Measurements from ENCODE around the gene IL3.
"Not testable (repeated sequence)": the region's sequence is repeated elsewhere in the genome, so short reads cannot be mapped to it uniquely, and the experiment has no call there.

IL3 gene

DNA sequence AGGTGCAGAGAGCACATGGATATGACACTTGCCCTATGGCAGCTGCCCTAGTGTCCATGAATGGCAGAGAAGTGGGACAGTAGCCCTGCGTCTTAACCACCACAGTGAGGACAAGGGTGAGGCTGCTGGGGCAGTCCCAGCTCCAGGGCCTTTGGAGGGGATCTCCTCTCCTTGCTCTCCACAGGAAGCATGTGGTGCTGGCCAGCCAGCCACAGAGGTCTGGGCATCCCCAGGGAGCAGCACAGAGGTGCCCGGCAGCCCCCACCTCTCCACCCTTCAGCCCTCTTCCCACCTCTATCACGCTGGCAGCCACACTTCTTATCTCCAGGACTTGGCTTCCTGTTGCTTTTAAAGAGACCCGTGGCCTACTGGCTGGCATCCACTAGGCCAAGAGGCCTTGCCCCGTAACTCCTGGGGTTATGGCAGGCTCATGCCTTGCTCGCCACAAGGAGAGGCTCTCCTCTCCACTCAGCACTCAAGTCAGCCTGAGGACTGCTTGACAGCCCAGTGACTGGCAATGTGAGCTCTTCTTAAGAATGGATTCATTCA is 35.0 kb downstream of the IL3 start:
- DNase-seq = no peak

DNA sequence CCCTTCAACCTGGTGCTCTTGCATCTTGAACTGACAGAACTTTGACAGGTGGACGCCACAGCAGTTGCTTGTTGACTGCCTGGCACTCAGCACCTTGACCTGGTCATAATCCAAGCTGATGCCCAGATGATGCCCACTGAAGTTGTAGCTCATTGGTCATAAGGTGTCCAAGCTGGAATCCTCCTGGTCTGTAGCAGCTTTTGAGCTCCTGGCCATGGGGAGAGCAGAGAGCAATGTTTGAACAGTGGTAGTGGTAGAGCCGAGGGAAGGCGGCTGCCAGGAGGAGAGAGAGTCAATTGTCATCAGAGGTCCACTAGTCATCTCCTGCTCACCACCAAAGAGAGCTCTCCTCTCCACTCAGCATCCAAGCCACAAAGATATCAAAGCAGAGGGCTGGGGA is 36.4 kb downstream of the IL3 start:
- DNase-seq = no peak

DNA sequence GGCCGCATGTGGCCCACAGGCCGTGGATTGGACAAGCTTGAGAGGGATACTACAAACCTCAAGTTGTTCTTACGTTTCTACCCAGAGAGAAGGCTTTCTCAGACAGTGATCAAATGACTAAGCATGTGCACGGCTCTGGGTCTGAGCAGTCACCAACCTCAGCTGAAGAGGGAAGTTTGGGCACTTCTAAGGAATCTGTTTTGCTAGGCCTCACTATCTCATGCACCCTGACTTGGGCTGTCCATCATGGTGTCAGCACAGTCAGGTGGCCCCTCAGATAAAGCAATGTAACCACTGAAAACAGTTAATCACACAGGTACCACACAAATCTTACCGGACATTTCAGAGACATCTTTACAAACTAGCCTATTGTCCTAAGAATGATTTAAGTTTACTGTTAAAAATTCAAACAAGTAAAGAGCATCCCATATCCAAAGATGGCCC is 37.7 kb downstream of the IL3 start:
- no peak for DNase-seq

DNA sequence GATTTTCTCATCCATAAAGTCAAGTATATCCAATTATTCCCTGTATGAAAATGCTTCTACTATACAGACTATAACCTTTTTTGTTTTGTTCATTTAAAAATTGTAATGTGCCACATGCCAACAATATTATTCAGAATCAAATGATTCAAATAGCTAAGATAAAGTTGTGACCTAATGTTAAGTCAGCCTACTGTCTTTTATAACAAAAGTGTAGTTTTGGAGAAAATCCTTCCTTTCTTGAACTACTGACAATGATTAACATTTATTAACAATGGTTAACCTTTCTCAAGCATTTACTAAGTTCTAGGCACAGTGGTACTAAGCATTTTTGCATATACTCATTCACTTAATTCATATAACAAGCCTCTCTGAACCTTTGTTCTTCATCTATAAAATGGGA is 38.2 kb downstream of the IL3 start:
- no peak for DNase-seq

DNA sequence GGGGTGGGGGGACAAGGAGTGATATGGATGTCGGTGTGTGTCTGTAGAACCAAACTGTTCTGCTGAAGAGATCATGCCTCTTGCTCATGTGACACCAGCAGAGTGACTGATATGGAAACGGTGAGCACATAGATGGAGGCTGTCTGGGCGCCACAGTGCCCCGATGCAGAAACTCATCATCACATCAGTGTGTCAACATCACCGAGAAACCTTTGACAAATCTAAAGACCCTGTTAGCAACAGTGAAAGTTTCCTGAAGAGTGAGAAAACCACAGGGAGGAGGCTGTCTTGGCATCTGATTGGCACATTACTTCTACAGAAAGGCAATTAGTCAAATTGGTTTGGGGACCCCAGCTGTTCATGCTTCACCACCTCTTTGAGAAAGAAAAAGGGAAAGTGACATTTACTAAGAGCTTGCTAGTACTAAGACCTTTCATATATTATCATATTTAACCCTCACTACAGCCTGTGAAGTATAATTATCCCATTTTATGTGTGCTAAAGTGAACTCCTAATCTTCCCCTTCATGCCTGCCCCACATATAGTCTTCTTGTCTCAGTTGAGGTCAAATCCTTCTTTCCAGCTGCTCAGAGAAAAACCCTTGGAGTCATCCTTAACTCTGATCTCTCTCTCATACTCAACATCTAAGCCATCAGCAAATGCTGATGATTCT is 38.8 kb downstream of the IL3 start:
- no peak for DNase-seq

DNA sequence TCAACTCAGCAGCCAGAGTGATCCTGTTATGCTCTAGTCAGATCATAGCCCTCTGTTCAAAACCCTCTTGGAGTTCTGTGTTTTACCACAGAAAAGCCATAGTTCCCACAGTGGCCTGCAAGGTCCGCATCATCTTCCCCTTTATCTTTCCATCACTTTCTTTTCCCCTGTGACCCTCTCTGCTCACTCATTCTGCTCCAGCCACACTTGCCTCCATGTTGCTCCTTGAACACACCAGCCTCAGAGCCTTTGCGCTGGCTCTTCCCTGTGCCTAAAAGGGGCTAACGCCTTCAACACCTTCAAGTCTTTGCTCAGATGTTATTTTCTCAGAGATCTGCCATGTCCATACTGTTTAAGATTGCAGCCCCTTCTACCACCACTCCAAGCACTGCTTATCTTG is 39.5 kb downstream of the IL3 start:
- no peak for DNase-seq

DNA sequence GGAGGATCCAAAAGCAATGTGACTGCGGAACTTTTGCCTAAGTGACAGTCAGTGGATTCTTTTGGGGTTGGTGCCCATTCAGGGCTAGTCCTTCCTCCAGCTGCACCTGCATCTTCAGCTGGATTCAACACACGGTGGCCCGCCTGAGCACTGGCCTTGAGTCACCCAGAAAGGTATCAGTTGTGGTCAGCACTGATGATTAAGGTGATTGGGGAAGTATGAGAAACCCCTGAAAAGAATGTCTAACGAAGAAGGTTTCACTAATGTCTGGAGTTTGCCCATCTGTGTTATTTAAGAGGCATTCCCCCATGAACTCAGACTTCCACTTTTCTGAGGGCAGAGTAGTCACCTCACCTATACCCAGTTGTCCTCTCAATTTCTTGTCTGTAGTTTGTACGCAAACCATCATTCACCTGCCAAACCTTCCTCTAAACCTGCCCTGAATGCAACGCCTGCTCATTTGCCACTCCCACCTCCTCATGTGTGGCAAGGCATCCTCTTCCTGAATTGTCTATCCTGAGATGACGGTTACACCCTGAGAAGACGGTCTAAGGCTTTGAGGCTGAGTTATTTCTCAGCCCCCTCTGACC is 40.3 kb downstream of the IL3 start:
- no peak for DNase-seq

DNA sequence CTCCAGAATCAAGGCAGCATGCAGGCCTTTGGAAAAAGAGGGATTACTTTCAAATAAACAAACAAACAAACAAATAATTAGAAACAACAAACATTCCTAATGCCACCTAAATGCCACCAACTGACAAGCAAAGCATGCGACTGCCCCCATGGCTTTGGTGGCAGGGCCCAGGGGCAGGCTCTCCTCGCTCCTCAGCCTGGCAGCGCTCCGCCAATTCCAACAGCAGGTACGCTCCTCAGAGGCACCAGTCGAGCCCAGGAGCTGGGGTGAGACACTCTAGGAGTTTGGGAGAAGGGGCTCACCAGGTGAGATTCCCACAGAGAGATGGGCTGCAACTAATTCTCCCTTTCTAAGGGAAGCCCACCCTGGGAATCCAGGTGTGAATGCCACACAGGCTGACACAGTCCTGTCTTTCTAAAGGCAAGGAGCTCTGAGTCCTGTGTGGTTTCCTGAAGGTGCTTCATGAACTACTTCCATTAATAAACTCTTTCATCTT is 41.0 kb downstream of the IL3 start:
- no peak for DNase-seq

DNA sequence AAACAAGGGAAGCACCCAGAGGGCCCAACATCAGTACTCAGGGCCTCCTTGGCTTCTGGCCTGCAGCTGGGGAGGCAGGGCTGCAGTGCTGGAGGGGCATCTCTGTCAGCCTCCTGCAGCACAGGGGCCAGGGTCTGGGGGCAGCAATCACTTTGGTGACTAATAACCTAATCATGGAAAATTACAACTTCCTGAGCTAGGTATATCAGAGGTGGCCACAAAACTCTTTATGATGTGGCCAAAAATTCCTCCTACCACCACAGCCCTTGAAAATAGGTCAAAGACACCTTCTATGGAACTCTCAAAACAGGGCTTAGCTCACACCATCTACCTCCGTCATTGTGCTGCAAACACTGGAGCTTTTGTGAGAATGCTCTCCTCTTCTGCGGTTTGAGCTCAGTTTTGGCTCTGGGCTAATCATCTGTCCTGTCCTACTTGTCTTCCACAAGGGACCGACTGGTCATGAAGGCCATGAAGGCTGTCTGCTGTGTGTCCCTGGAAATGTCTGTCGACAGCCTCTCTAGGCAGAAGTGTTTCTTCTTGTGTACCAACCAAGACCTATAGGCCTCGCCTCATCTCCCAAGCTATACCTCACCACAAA is 41.7 kb downstream of the IL3 start:
- DNase-seq = no peak

DNA sequence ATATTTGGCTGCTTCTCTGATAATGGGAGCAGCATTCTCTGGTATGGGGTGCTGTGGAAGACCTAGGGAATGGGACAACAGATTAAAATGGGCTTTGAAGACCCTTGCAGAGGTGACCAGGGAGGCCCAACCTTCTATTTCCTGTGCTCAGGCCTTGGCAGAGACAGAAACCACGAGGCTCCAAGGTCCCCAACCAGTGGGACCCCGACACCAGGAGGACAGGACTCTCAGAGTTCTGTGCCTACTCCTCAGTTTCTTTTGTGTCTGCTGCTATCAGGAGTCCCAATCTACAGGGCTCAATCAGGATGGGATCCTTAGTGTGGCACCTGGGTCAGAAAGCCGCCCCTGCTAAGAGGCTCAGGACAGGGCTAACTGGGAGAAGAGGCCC is 42.5 kb downstream of the IL3 start:
- DNase-seq = no peak

DNA sequence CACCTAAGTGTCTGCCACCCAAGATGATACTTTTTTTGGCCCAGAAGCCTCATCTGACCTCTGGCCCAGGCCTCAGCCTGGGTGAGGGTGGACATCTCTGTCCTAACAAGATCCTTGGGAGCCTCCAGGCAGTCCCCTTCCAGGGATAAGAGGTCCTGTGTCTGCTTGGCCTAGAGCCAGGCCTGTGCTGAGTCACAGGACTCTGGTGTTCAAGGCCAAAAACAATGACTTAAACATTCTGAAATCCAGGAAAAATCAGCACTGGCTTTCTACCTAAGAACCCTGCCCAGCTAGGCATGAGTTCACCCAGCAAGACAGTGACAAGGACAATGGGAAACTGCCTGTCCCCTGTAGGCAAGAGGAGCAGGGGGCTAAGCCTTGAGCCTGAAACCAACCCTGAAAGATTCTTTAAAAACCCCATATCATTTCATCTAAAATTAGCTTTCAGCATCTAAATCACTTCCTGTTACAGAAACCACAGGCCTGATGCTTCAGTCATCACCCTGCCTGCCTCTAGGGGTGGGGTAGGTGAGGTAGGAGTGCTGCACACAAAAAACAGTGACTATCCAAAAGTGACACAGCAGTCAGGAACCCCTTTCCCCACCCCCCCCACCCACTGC is 43.0 kb downstream of the IL3 start:
- DNase-seq = no peak

DNA sequence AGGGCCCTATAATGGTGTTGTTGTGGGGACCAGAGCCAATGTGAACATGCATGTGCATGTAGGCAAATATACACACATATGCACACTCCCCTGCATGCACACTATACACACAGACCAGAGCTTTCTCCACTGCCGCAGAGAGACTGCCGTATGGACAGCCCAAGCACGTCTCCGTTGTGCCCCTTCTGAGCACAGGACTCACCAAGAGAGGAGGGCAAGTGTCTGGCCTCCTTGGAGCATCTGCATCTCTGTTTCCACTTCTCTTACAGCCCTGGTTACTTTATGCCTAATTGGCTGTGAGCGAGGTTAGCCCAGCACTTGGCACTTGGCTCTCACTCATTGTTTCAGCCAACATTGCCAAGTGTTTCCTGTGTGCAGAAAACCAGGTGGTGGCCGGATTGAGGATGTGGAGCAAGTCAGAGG is 43.5 kb downstream of the IL3 start:
- DNase-seq = no peak

DNA sequence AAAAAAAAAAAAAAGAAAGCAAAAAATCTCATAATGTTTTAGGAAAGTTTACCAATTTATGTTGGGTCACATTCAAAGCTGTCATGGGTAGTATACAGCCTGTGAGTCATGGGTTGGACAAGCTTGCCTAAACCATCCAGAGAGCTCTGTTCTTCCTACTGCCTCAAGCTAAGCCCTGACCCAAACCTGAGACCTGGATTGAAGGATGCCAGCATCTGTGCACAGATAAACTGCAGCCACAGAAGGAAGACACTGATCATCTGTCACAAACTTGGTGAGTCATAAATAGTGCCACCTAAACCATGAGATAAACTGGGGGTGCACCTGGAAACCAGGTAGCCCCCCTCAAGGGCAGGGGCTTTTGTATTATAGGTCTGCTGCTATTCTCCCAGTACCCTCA is 44.1 kb downstream of the IL3 start:
- no peak for DNase-seq

DNA sequence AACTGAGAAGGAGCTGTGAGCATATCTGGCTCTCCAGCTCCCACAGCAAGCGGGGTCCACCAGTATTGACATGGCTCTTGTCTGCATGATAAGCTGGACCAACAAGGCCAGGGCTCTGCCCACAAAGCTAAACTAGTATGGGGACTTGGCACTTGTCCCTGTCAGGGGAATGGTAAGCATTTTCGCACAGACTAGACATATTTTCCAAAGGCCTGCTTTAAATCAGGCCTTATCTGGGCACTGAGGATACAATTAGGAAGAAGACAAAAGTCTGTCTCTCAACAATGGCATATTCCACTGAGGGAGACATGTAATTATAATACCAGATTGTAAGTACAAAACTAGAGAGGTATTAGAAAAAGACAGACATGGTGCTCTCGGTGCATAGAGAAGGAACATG is 45.2 kb downstream of the IL3 start:
- DNase-seq = no peak

DNA sequence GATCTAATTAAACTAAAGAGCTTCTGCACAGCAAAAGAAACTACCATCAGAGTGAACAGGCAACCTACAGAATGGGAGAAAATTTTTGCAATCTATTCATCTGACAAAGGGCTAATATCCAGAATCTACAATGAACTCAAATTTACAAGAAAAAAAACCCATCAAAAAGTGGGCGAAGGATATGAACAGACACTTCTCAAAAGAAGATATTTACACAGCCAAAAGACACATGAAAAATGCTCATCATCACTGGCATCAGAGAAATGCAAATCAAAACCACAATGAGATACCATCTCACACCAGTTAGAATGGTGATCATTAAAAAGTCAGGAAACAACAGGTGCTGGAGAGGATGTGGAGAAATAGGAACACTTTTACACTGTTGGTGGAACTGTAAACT is 48.0 kb downstream of the IL3 start:
- not testable (repeated sequence) for DNase-seq

DNA sequence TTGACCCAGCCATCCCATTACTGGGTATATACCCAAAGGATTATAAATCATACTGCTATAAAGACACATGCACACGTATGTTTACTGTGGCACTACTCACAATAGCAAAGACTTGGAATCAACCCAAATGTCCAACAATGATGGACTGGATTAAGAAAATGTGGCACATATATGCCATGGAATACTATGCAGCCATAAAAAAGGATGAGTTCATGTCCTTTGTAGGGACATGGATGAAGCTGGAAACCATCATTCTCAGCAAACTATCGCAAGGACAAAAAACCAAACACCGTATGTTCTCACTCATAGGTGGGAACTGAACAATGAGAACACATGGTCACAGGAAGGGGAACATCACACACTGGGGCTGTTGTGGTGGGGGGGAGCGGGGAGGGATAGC is 48.5 kb downstream of the IL3 start:
- not testable (repeated sequence) for DNase-seq

DNA sequence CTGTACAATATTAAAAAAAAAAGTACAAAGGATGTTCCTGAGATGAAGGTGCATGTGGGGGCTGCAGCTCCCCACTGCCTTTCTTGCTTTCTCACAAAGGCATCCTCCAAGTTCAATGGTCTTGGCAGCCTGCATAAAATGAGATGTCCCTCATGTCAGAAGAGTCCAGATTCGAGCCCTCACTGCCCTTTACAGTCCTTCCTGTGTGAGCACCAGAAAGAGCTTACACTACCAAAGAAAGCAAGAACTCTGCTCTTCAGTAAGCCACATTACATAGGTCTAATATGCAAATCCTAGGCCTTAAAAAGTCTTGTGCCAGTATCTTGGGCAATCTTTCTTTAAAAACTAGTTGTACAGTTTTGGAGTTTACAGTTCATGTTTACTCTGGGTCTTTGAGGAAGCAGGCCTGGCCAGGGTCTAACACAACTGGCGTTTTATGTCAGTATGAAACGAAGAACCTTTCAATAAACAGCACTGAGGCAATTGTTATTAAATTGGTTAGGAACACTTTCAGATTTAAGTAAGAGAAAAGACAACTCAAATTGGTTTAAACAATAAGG is 49.1 kb downstream of the IL3 start:
- no peak for DNase-seq

DNA sequence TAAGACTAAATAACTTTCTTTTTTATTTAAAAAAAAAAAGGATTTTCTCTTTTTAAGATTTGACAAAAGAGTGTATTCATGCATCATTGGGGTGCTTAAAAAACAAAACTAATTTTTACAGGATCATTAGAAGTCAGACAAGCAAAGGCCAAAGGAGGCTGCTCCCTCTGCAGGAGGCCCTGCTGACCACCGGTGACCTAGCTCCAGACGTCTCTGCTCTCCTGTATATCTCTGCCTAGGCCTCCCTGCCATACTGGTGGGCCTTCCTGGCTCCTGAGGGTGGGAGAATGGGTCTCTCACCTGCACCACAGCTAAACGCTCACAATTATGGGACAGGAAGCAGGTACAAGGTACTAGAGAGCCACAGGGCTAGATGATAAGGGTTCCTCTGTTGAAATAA is 49.7 kb downstream of the IL3 start:
- no peak for DNase-seq

DNA sequence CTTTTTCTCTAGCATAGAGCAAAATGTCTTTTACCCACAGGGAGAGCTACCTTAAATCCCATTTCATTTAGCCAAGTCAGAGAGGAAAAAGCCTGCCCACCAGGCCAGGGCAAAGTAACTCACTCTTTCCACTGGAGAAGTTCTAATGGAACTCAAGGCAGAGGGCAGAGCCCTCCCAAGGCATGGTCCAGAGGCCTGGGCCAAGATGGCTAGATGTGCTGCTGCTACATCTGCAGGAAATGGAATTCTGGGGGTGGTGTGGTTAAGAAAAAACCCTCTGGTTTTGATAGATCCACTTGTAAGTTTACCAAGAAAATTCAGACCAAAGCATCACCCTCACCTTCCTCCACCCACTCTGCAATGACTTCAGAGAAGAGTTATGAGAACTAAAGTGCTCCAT is 50.5 kb downstream of the IL3 start:
- no peak for DNase-seq

DNA sequence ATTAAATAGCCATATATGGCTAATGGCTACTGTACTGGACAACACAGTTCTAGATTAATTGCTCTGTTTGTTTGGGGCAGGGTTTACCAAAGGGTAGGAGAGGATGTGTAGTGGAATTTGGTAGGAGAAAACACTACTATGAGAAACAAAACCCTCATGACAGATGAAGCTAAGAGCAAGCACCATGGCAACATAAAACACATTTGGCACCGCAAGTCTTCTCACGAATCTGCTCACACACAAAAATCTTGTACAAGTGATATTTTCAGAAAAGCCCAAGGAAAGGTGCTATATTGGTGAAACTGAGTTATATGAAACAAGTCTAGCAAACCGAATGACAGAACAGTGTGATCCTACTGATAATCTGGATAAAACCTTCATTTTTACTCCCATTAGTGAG is 51.7 kb downstream of the IL3 start:
- DNase-seq = no peak
